HepG2 (cell line): ENCODE results near the gene PLPP3. TPM values are rescaled to one million over a fixed set of nuclear protein-coding genes. Genes with fewer than 3 reads are reported as not detected.

Source experiments
- FOXJ3 ChIP-seq: sonication (generic); formaldehyde crosslinking; IDR thresholded peaks from 2 replicates; pipeline ENCODE4 v1.4.0; 2020; ENCODE audit warnings: missing genetic modification reagents, mild to moderate bottlenecking, borderline replicate concordance
- HCFC1 ChIP-seq: fragments of 150-350 bp; IDR thresholded peaks from 2 replicates; pipeline ENCODE4 v1.6.1; 2014; ENCODE audit warnings: low read depth, low read length
- MXI1 ChIP-seq: IDR thresholded peaks from 3 replicates; pipeline ENCODE4 v1.6.1; 2012; ENCODE audit warnings: low read depth, low read length, inconsistent platforms, borderline replicate concordance
- NFIC ChIP-seq: IDR thresholded peaks from 2 replicates; pipeline ENCODE4 v1.6.1; 2012; ENCODE audit warnings: mild to moderate bottlenecking, low read length, inconsistent platforms
- NFYB ChIP-seq: sonication (generic); formaldehyde crosslinking; IDR thresholded peaks from 2 replicates; pipeline ENCODE4 v1.4.0; 2020; ENCODE audit warnings: missing genetic modification reagents
- RBM22 ChIP-seq: fragments of 200-400 bp; formaldehyde crosslinking; optimal IDR thresholded peaks from 2 replicates; pipeline ENCODE3; 2017; ENCODE audit warnings: mild to moderate bottlenecking, low read length, moderate library complexity
- ZFP36L2 ChIP-seq: sonication (generic); formaldehyde crosslinking; IDR thresholded peaks from 2 replicates; pipeline ENCODE4 v1.4.0; 2020; ENCODE audit warnings: missing genetic modification reagents
- ZFP41 ChIP-seq: sonication (generic); formaldehyde crosslinking; IDR thresholded peaks from 2 replicates; pipeline ENCODE4 v1.4.0; 2020; ENCODE audit warnings: mild to moderate bottlenecking, missing genetic modification reagents, borderline replicate concordance
- ZNF557 ChIP-seq: sonication (generic); formaldehyde crosslinking; IDR thresholded peaks from 2 replicates; pipeline ENCODE4 v1.4.0; 2020; ENCODE audit warnings: missing genetic modification reagents
- ZNF619 ChIP-seq: sonication (generic); formaldehyde crosslinking; IDR thresholded peaks from 2 replicates; pipeline ENCODE4 v1.4.0; 2020; ENCODE audit warnings: mild to moderate bottlenecking, missing genetic modification reagents
- ZNF672 ChIP-seq: sonication (generic); formaldehyde crosslinking; IDR thresholded peaks from 2 replicates; pipeline ENCODE4 v1.8.1; 2022; ENCODE audit warnings: missing genetic modification reagents
- polyA plus RNA-seq, 8 experiments: library from polyadenylated mRNA; depleted of rRNA in 3 of 8; stranded (reverse) in 7 of 8; unstranded in 1 of 8; fragments of >200 nt; fragmentation: Illumina TruSeq in 4 of 8; extraction: Trizol in 4 of 8; gene quantifications; 2 replicates each; pipeline versions ENCODE4 v1.2.1 to v1.2.3, GENCODE V29; 2011 to 2016; ENCODE audit warnings: low read depth in 4 of 8, missing spikeins in 1 of 8, mixed read lengths in 1 of 8; ENCODE audit not compliant: insufficient read depth in 1 of 8
- total RNA-seq, 5 experiments: library from RNA; depleted of rRNA; stranded (reverse); fragments of >200 nt; fragmentation: Illumina TruSeq; extraction: Trizol; gene quantifications; 2 replicates each; pipeline ENCODE4 v1.2.3, GENCODE V29; 2016; ENCODE audit warnings: low read depth in 1 of 5
- TF ChIP-seq, protein P1 (sequence below): conservative IDR thresholded peaks from 2 replicates; pipeline ENCODE4 v1.6.1; 2018; ENCODE audit warnings: missing genetic modification reagents
- TF ChIP-seq, protein P2 (sequence below): sonication (generic); formaldehyde crosslinking; IDR thresholded peaks from 2 replicates; pipeline ENCODE4 v1.4.0; 2020; ENCODE audit warnings: missing genetic modification reagents
- TF ChIP-seq, protein P3 (sequence below): sonication (generic); formaldehyde crosslinking; IDR thresholded peaks from 2 replicates; pipeline ENCODE4 v1.5.0; 2020; ENCODE audit warnings: missing genetic modification reagents
- TF ChIP-seq, protein P4 (sequence below): sonication (generic); formaldehyde crosslinking; IDR thresholded peaks from 2 replicates; pipeline ENCODE4 v1.8.0; 2022; ENCODE audit warnings: mild to moderate bottlenecking, missing genetic modification reagents, moderate library complexity
- TF ChIP-seq, protein P5 (sequence below): sonication (generic); formaldehyde crosslinking; IDR thresholded peaks from 2 replicates; pipeline ENCODE4 v1.5.0; 2020; ENCODE audit warnings: missing genetic modification reagents, mild to moderate bottlenecking, borderline replicate concordance
- TF ChIP-seq, protein P6 (sequence below): sonication (generic); formaldehyde crosslinking; IDR thresholded peaks from 2 replicates; pipeline ENCODE4 v1.5.1; 2020; ENCODE audit warnings: mild to moderate bottlenecking, moderate library complexity, missing genetic modification reagents
- TF ChIP-seq, protein P7 (sequence below): sonication (generic); formaldehyde crosslinking; IDR thresholded peaks from 2 replicates; pipeline ENCODE4 v1.8.0; 2022; ENCODE audit warnings: missing genetic modification reagents, mild to moderate bottlenecking, inconsistent platforms, borderline replicate concordance
- TF ChIP-seq, protein P8 (sequence below): sonication (generic); formaldehyde crosslinking; IDR thresholded peaks from 2 replicates; pipeline ENCODE4 v1.4.0; 2020; ENCODE audit warnings: mild to moderate bottlenecking, low read depth, missing genetic modification reagents

PLPP3 gene
- total and polyA plus RNA-seq, 2 of the 13 experiments (the other 11 are each of a cell fraction or from before 2014, with no cell fraction given) = 49.7 to 65.8 TPM

DNA sequence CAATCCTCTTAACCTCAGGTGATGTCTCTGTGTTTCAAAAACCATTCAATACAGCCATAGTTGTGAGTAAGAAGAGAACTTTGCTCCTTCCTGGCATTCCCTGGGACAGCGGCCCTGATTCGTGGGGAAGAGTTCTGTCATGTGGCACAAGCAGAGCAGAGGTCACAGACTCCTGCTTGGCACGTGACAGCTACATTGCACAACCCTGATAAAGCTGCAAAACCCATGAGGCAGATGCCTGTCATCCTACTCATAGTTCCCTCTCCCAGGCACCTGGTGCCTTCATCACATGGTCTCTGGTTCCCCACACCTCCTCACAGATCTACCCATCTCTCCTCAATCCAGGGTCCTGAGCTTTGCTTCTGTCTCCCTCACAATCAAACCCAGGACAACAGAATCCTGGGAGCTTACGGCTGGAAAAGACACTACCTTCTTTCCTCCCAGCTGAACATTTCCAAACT, 70.8 kb downstream of the PLPP3 start (continued):
- TF ChIP-seq ZFP36L2 (CRISPR knock-in tag) (peak; percentile 71; the same call in 1 of the 2 replicates), ZNF672 (CRISPR knock-in tag) (0 out of 2 replicates have a peak, but pooled peaks have one; percentile 31), FOXJ3 (CRISPR knock-in tag) (peak; percentile 93), MXI1 (peak; percentile 87; the same call in 2 of the 3 replicates), NFIC (peak; percentile 85), RBM22 (no peak), ZNF557 (CRISPR knock-in tag) (peak; percentile 96; the same call in 1 of the 2 replicates), HCFC1 (no peak), ZNF619 (CRISPR knock-in tag) (peak; percentile 85; the same call in 1 of the 2 replicates), NFYB (CRISPR knock-in tag) (peak; percentile 71), ZFP41 (no peak)
- TF ChIP-seq, protein P1, sequence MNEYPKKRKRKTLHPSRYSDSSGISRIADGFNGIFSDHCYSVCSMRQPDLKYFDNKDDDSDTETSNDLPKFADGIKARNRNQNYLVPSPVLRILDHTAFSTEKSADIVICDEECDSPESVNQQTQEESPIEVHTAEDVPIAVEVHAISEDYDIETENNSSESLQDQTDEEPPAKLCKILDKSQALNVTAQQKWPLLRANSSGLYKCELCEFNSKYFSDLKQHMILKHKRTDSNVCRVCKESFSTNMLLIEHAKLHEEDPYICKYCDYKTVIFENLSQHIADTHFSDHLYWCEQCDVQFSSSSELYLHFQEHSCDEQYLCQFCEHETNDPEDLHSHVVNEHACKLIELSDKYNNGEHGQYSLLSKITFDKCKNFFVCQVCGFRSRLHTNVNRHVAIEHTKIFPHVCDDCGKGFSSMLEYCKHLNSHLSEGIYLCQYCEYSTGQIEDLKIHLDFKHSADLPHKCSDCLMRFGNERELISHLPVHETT (CRISPR knock-in tag) = peak; percentile 81
- TF ChIP-seq, protein P2, sequence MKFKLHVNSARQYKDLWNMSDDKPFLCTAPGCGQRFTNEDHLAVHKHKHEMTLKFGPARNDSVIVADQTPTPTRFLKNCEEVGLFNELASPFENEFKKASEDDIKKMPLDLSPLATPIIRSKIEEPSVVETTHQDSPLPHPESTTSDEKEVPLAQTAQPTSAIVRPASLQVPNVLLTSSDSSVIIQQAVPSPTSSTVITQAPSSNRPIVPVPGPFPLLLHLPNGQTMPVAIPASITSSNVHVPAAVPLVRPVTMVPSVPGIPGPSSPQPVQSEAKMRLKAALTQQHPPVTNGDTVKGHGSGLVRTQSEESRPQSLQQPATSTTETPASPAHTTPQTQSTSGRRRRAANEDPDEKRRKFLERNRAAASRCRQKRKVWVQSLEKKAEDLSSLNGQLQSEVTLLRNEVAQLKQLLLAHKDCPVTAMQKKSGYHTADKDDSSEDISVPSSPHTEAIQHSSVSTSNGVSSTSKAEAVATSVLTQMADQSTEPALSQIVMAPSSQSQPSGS = peak; percentile 94
- TF ChIP-seq, protein P3, sequence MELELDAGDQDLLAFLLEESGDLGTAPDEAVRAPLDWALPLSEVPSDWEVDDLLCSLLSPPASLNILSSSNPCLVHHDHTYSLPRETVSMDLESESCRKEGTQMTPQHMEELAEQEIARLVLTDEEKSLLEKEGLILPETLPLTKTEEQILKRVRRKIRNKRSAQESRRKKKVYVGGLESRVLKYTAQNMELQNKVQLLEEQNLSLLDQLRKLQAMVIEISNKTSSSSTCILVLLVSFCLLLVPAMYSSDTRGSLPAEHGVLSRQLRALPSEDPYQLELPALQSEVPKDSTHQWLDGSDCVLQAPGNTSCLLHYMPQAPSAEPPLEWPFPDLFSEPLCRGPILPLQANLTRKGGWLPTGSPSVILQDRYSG (CRISPR knock-in tag) = peak; percentile 75; the same call in 1 of the 2 replicates
- TF ChIP-seq, protein P4, sequence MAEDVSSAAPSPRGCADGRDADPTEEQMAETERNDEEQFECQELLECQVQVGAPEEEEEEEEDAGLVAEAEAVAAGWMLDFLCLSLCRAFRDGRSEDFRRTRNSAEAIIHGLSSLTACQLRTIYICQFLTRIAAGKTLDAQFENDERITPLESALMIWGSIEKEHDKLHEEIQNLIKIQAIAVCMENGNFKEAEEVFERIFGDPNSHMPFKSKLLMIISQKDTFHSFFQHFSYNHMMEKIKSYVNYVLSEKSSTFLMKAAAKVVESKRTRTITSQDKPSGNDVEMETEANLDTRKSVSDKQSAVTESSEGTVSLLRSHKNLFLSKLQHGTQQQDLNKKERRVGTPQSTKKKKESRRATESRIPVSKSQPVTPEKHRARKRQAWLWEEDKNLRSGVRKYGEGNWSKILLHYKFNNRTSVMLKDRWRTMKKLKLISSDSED = no peak
- TF ChIP-seq, protein P5, sequence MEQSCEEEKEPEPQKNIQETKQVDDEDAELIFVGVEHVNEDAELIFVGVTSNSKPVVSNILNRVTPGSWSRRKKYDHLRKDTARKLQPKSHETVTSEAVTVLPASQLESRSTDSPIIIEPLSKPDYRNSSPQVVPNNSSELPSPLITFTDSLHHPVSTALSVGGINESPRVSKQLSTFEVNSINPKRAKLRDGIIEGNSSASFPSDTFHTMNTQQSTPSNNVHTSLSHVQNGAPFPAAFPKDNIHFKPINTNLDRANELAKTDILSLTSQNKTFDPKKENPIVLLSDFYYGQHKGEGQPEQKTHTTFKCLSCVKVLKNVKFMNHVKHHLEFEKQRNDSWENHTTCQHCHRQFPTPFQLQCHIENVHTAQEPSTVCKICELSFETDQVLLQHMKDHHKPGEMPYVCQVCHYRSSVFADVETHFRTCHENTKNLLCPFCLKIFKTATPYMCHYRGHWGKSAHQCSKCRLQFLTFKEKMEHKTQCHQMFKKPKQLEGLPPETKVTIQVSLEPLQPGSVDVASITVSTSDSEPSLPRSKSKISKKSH (CRISPR knock-in tag) = peak; percentile 85; the same call in 1 of the 2 replicates
- TF ChIP-seq, protein P6, sequence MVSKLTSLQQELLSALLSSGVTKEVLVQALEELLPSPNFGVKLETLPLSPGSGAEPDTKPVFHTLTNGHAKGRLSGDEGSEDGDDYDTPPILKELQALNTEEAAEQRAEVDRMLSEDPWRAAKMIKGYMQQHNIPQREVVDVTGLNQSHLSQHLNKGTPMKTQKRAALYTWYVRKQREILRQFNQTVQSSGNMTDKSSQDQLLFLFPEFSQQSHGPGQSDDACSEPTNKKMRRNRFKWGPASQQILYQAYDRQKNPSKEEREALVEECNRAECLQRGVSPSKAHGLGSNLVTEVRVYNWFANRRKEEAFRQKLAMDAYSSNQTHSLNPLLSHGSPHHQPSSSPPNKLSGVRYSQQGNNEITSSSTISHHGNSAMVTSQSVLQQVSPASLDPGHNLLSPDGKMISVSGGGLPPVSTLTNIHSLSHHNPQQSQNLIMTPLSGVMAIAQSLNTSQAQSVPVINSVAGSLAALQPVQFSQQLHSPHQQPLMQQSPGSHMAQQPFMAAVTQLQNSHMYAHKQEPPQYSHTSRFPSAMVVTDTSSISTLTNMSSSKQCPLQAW (CRISPR knock-in tag) = peak; percentile 89
- TF ChIP-seq, protein P7, sequence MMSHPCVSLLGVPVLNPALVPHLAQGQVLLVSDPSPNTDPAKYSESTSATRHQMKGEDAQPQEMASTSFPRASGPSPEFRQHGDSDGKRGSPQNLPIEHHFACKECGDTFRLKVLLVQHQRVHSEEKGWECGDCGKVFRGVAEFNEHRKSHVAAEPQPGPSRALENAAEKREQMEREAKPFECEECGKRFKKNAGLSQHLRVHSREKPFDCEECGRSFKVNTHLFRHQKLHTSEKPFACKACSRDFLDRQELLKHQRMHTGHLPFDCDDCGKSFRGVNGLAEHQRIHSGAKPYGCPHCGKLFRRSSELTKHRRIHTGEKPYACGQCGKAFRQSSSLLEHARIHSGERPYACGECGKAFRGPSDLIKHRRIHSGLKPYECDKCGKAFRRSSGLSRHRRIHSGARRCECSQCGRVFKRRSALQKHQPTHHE (CRISPR knock-in tag) = peak; percentile 84; the same call in 1 of the 2 replicates
- TF ChIP-seq, protein P8, sequence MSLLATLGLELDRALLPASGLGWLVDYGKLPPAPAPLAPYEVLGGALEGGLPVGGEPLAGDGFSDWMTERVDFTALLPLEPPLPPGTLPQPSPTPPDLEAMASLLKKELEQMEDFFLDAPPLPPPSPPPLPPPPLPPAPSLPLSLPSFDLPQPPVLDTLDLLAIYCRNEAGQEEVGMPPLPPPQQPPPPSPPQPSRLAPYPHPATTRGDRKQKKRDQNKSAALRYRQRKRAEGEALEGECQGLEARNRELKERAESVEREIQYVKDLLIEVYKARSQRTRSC (CRISPR knock-in tag) = 0 out of 2 replicates have a peak, but pooled peaks have one; percentile 51
